Glutamatergic neuron (in vitro differentiated cells): Measurements from ENCODE around the gene DNAJA4. TPM values are rescaled to one million over a fixed set of nuclear protein-coding genes. Genes with fewer than 3 reads are reported as not detected.

ENCODE experiments used
- DNase-seq: peaks from one replicate; pipeline ENCODE4 v3.0.0; 2022
- H3K27ac Mint-ChIP-seq: one replicate; pipeline ENCODE4 v1.8.0; 2020; ENCODE audit warnings: mild to moderate bottlenecking, mixed read lengths, inconsistent platforms; ENCODE audit not compliant: unreplicated experiment
- H3K27me3 Mint-ChIP-seq: one replicate; pipeline ENCODE4 v1.8.0; 2020; ENCODE audit warnings: mild to moderate bottlenecking, moderate library complexity, mixed read lengths, inconsistent platforms; ENCODE audit not compliant: unreplicated experiment
- H3K36me3 Mint-ChIP-seq: one replicate; pipeline ENCODE4 v1.8.0; 2020; ENCODE audit warnings: mild to moderate bottlenecking, mixed read lengths, inconsistent platforms; ENCODE audit not compliant: unreplicated experiment
- H3K4me1 Mint-ChIP-seq: one replicate; pipeline ENCODE4 v1.8.0; 2020; ENCODE audit warnings: mild to moderate bottlenecking, low read depth, mixed read lengths, inconsistent platforms; ENCODE audit not compliant: unreplicated experiment
- H3K4me3 Mint-ChIP-seq: one replicate; pipeline ENCODE4 v1.8.0; 2020; ENCODE audit warnings: mild to moderate bottlenecking, mixed read lengths, inconsistent platforms; ENCODE audit not compliant: unreplicated experiment
- H3K9me3 Mint-ChIP-seq: one replicate; pipeline ENCODE4 v1.8.0; 2020; ENCODE audit warnings: mild to moderate bottlenecking, moderate library complexity, mixed read lengths, inconsistent platforms; ENCODE audit not compliant: unreplicated experiment
- CTCF ChIP-seq: fragments of 200-600 bp; sonication (generic); IDR thresholded peaks from one replicate; pipeline ENCODE4 v1.5.0; 2021; ENCODE audit not compliant: partially characterized antibody, unreplicated experiment
- total RNA-seq: library from RNA; stranded (reverse); fragmentation: NEBNext Ultra II Directional; extraction: Animal tissue kit (Norgen Biotek cat#: 25700); gene quantifications from one replicate; pipeline ENCODE4 v1.2.1, GENCODE V29; 2021; ENCODE audit not compliant: unreplicated experiment

DNAJA4 gene
- total RNA-seq, 1 donor from 2014 or later: 2.4 TPM

GRCh38 chr15:78223396-78224022, 40.9 kb upstream of the DNAJA4 start:
- TF ChIP-seq CTCF: no peak
- peaks cover 2% of the 10 kb centered on the region for H3K27me3 Mint-ChIP-seq
- DNase-seq: no peak
- no peaks in the 10 kb centered on the region for H3K36me3 Mint-ChIP-seq
- H3K4me3 Mint-ChIP-seq: no peak overlapping the region
- H3K4me1 Mint-ChIP-seq: peaks cover 15% of the 10 kb centered on the region
- H3K9me3 Mint-ChIP-seq: peaks cover 2% of the 10 kb centered on the region
- no peak overlapping the region for H3K27ac Mint-ChIP-seq

- Mint-ChIP-seq H3K27me3 (peaks cover 2% of the 10 kb centered on the region), H3K4me3 (no peak overlapping the region), H3K36me3 (no peaks in the 10 kb centered on the region), H3K4me1 (peaks cover 15% of the 10 kb centered on the region), H3K27ac (no peak overlapping the region), H3K9me3 (peaks cover 2% of the 10 kb centered on the region)
- no peak for DNase-seq
- TF ChIP-seq CTCF: no peak
Measured at GRCh38 chr15:78224023-78224411, 40.3 kb upstream of the DNAJA4 start.

- TF ChIP-seq CTCF: no peak
- Mint-ChIP-seq H3K9me3 (peaks cover 2% of the 10 kb centered on the region), H3K4me1 (peaks cover 11% of the 10 kb centered on the region), H3K27ac (no peak overlapping the region), H3K27me3 (peaks cover 5% of the 10 kb centered on the region), H3K36me3 (no peaks in the 10 kb centered on the region), H3K4me3 (no peak overlapping the region)
- no peak for DNase-seq
Measured at GRCh38 chr15:78225783-78226541, 38.4 kb upstream of the DNAJA4 start.

GRCh38 chr15:78228356-78228996, 35.9 kb upstream of the DNAJA4 start:
- no peak for TF ChIP-seq CTCF
- Mint-ChIP-seq H3K27me3 (peaks cover 6% of the 10 kb centered on the region), H3K9me3 (no peaks in the 10 kb centered on the region), H3K36me3 (no peaks in the 10 kb centered on the region), H3K4me3 (no peak overlapping the region), H3K27ac (no peak overlapping the region), H3K4me1 (peaks cover 6% of the 10 kb centered on the region)
- no peak for DNase-seq
